Epithelial cell of proximal tubule (primary cell): ENCODE data around the gene PSEN2. TPM values are rescaled to one million over a fixed set of nuclear protein-coding genes. Genes with fewer than 3 reads are reported as not detected.
"Not testable (repeated sequence)": the region's sequence is repeated elsewhere in the genome, so short reads cannot be mapped to it uniquely, and the experiment has no call there.

Experiments used
- DNase-seq: peaks from one replicate; pipeline ENCODE4 v3.0.0-alpha.2; 2011; ENCODE audit warnings: low read depth
- H3K4me3 ChIP-seq: 2 replicates; pipeline ENCODE4 v1.5.1; 2011; ENCODE audit warnings: low read depth, mild to moderate bottlenecking, low read length
- total RNA-seq: library from RNA; depleted of rRNA; stranded (reverse); fragments of >200 nt; gene quantifications from 2 replicates; pipeline ENCODE4 v1.2.3, GENCODE V29; 2015
- TF ChIP-seq, protein P1 (sequence below): conservative IDR thresholded peaks from 2 replicates; pipeline ENCODE4 v1.5.1; 2012; ENCODE audit warnings: low read depth, mild to moderate bottlenecking, low read length

The PSEN2 gene
- total RNA-seq, 1 donor from 2014 or later, result 26.6 TPM

GRCh38 chr1:226826479-226827261, 43.7 kb upstream of the PSEN2 start:
- no peak overlapping the region for H3K4me3 ChIP-seq
- no peak for DNase-seq
- TF ChIP-seq, protein P1, sequence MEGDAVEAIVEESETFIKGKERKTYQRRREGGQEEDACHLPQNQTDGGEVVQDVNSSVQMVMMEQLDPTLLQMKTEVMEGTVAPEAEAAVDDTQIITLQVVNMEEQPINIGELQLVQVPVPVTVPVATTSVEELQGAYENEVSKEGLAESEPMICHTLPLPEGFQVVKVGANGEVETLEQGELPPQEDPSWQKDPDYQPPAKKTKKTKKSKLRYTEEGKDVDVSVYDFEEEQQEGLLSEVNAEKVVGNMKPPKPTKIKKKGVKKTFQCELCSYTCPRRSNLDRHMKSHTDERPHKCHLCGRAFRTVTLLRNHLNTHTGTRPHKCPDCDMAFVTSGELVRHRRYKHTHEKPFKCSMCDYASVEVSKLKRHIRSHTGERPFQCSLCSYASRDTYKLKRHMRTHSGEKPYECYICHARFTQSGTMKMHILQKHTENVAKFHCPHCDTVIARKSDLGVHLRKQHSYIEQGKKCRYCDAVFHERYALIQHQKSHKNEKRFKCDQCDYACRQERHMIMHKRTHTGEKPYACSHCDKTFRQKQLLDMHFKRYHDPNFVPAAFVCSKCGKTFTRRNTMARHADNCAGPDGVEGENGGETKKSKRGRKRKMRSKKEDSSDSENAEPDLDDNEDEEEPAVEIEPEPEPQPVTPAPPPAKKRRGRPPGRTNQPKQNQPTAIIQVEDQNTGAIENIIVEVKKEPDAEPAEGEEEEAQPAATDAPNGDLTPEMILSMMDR, result no peak

- DNase-seq, result no peak
- TF ChIP-seq, protein P1, result no peak
- H3K4me3 ChIP-seq, result no peak overlapping the region
Observed at GRCh38 chr1:226827458-226827857, 43.0 kb upstream of the PSEN2 start.

DNA sequence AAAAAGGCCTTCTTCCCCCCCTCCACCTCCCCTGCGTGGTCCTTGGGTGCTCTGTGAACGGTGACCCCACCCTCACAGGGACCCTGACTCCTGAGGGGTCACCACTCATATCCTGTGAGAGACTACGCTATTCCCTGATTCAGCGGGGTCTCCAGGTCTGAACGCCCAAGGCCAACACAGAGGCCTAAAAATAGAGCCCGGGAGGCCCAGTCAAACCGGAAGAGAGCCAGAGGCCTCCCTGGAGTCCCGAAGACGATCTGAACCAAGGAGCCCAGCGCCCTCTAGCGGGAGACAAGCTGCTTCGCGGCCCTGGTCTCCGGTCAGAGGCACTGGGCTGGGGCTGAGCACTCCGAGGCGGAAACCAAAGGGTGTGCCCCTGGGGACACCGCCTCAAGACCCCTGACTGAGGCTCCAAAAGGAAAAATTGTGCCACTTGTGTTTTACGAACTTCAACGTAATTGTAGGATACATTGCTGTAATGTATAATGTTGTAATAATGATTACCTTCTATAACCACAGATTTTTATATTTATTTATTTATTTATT, 42.4 kb upstream of the PSEN2 start:
- H3K4me3 ChIP-seq, result no peak overlapping the region
- TF ChIP-seq, protein P1, result peak; percentile 94
- peak; percentile 29 for DNase-seq

DNA sequence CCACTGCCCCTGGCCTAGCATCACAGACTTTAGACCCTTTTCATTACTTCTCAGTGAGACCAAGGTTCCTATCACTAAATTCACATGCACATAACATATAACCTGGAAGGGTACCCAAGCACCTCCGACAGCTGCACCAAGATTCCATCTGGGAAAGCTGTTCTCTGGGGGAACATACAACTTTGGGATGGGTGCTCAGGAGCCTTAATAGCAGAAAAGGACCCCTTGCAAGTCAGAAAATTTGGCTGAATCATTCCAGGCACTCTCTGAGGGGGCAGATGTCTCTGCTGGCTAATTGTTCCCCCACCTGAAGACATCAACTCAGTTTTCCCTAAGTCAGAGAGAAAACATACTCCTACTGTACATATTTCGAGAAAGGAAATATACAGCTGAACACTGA, 41.3 kb upstream of the PSEN2 start:
- TF ChIP-seq, protein P1, result no peak
- no peak overlapping the region for H3K4me3 ChIP-seq
- DNase-seq, result no peak

GRCh38 chr1:226831953-226832352, 38.5 kb upstream of the PSEN2 start:
- DNase-seq, result no peak
- H3K4me3 ChIP-seq, result no peak overlapping the region
- TF ChIP-seq, protein P1, result no peak

DNA sequence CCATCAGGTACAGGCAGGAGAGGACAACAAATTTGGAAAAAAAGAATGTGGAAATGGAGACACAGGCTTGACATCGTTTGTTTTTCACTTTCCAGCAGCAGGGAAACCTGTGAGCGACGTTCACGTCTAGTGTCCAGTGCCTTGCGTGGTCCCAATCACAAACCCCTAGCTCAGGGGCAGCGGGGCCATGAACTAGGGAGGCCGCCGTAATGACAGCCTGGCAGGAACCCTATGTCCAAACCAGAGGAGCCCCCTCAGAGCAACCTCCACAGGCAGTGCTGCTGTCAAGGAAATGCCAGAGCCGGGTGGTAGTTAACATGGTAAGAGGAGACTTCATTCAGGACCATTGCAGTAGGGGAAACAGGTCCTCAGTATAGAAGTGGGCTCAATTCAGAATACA, 37.8 kb upstream of the PSEN2 start:
- DNase-seq, result no peak
- TF ChIP-seq, protein P1, result no peak
- no peak overlapping the region for H3K4me3 ChIP-seq

DNA sequence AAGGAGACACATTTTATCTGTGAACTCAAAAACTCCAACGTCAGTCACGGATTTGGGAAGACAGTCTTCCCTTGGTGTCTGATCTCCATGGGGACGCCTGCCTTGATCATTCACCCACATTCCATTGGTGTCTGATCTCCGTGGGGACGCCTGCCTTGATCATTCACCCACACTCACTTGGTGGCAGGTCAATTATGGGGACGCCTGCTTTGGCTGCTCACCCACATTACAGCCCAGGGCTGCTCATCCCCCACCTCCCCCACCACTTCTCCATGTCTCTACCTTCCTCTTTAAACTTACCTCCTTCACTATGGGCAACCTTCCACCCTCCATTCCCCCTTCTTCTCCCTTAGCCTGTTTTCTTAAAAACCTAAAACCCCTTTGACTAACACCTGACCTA, 36.2 kb upstream of the PSEN2 start:
- not testable (repeated sequence) for DNase-seq, H3K4me3 ChIP-seq

DNA sequence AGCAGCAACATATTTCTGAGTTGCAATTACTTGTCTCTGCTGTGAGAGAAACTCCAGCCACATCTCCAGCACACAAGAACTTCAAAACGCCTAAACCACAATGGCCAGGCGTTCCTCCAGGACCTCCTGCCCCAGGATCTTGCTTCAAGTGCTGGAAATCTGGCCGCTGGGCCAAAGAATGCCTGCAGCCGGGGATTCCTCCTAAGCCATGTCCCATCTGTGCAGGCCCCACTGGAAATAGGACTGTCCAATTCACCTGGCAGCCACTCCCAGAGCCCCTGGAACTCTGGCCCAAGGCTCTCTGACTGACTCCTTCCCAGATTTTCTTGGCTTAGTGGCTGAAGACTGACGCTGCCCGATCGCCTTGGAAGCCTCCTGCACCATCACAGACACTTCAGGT, 35.0 kb upstream of the PSEN2 start:
- not testable (repeated sequence) for DNase-seq, H3K4me3 ChIP-seq

- not testable (repeated sequence) for DNase-seq, H3K4me3 ChIP-seq
Observed at GRCh38 chr1:226837966-226838365, 32.5 kb upstream of the PSEN2 start.
